H9 (cell line): ENCODE measurements around the gene CD58. TPM values are rescaled to one million over a fixed set of nuclear protein-coding genes. Genes with fewer than 3 reads are reported as not detected.
"Not testable (repeated sequence)": the region's sequence is repeated elsewhere in the genome, so short reads cannot be mapped to it uniquely, and the experiment has no call there.

Experiments used
- DNase-seq: peaks from one replicate; pipeline ENCODE4 v3.0.0-alpha.2; 2017
- H2AFZ ChIP-seq: one replicate; pipeline ENCODE4 v1.6.1; 2013; ENCODE audit warnings: mild to moderate bottlenecking, low read length, control low read depth, moderate library complexity
- H2AK5ac ChIP-seq: 2 replicates; pipeline ENCODE4 v1.6.1; 2013; ENCODE audit warnings: low read length, control low read depth, mixed read lengths; ENCODE audit not compliant: insufficient read length
- H2BK120ac ChIP-seq: one replicate; pipeline ENCODE4 v1.6.1; 2013; ENCODE audit warnings: low read depth, mild to moderate bottlenecking, low read length, control low read depth, inconsistent platforms; ENCODE audit not compliant: poor library complexity, severe bottlenecking
- H2BK12ac ChIP-seq: 2 replicates; pipeline ENCODE4 v1.6.1; 2013; ENCODE audit warnings: low read length, control low read depth, mixed read lengths, low read depth; ENCODE audit not compliant: insufficient read length
- H2BK15ac ChIP-seq: 2 replicates; pipeline ENCODE4 v1.6.1; 2013; ENCODE audit warnings: low read depth, low read length, control low read depth
- H2BK20ac ChIP-seq: one replicate; pipeline ENCODE4 v1.6.1; 2013; ENCODE audit warnings: low read depth, mild to moderate bottlenecking, low read length, control low read depth, inconsistent platforms; ENCODE audit not compliant: poor library complexity, severe bottlenecking
- H2BK5ac ChIP-seq: 2 replicates; pipeline ENCODE4 v1.6.1; 2013; ENCODE audit warnings: low read length, control low read depth, mixed read lengths; ENCODE audit not compliant: insufficient read length
- H3K14ac ChIP-seq: 2 replicates; pipeline ENCODE4 v1.6.1; 2013; ENCODE audit warnings: low read length, control low read depth; ENCODE audit not compliant: insufficient read depth
- H3K18ac ChIP-seq: 2 replicates; pipeline ENCODE4 v1.6.1; 2013; ENCODE audit warnings: low read depth, mild to moderate bottlenecking, mixed read lengths, low read length, control low read depth; ENCODE audit not compliant: insufficient read length
- H3K23ac ChIP-seq: 2 replicates; pipeline ENCODE4 v1.6.1; 2013; ENCODE audit warnings: low read length, control low read depth, mixed read lengths, low read depth; ENCODE audit not compliant: insufficient read length
- H3K23me2 ChIP-seq: 2 replicates; pipeline ENCODE4 v1.6.1; 2013; ENCODE audit warnings: low read depth, mild to moderate bottlenecking, mixed read lengths, low read length, control low read depth; ENCODE audit not compliant: insufficient read length, poor library complexity, severe bottlenecking
- H3K27ac ChIP-seq: 2 replicates; pipeline ENCODE4 v1.5.1; 2013; ENCODE audit warnings: low read length, control low read depth, mixed read lengths, low read depth; ENCODE audit not compliant: insufficient read length
- H3K27me3 ChIP-seq: 2 replicates; pipeline ENCODE4 v1.6.1; 2013; ENCODE audit warnings: low read length, control low read depth, inconsistent platforms; ENCODE audit not compliant: insufficient read depth
- H3K4ac ChIP-seq: 2 replicates; pipeline ENCODE4 v1.6.1; 2013; ENCODE audit warnings: low read depth, mild to moderate bottlenecking, control low read depth, inconsistent platforms, low read length, moderate library complexity
- H3K4me1 ChIP-seq: 2 replicates; pipeline ENCODE4 v1.6.1; 2013; ENCODE audit warnings: low read length, control low read depth, inconsistent platforms; ENCODE audit not compliant: insufficient read depth
- H3K4me2 ChIP-seq: 2 replicates; pipeline ENCODE4 v1.6.1; 2013; ENCODE audit warnings: low read length, control low read depth, mixed read lengths; ENCODE audit not compliant: insufficient read length, insufficient read depth
- H3K56ac ChIP-seq: 2 replicates; pipeline ENCODE4 v1.6.1; 2013; ENCODE audit warnings: low read depth, mild to moderate bottlenecking, mixed read lengths, low read length, control low read depth; ENCODE audit not compliant: insufficient read length
- H3K79me1 ChIP-seq: 2 replicates; pipeline ENCODE4 v1.6.1; 2013; ENCODE audit warnings: low read depth, mild to moderate bottlenecking, moderate library complexity, low read length, control low read depth, inconsistent platforms; ENCODE audit not compliant: insufficient read depth, poor library complexity, severe bottlenecking
- H3K79me2 ChIP-seq: 2 replicates; pipeline ENCODE4 v1.6.1; 2013; ENCODE audit warnings: low read length, control low read depth, inconsistent platforms; ENCODE audit not compliant: insufficient read depth
- H3K9ac ChIP-seq: 2 replicates; pipeline ENCODE4 v1.6.1; 2013; ENCODE audit warnings: low read length, control low read depth, mixed read lengths; ENCODE audit not compliant: insufficient read length; ENCODE audit errors: extremely low read depth
- H3K9me3 ChIP-seq: one replicate; pipeline ENCODE4 v1.6.1; 2013; ENCODE audit warnings: low read depth, low read length, inconsistent platforms; ENCODE audit not compliant: control insufficient read depth
- H3T11ph ChIP-seq: one replicate; pipeline ENCODE4 v1.6.1; 2013; ENCODE audit warnings: mild to moderate bottlenecking, low read length, control low read depth, inconsistent platforms
- H4K20me1 ChIP-seq: one replicate; pipeline ENCODE4 v1.6.1; 2013; ENCODE audit not compliant: control insufficient read depth, insufficient read length, insufficient read depth
- H4K5ac ChIP-seq: 2 replicates; pipeline ENCODE4 v1.6.1; 2013; ENCODE audit warnings: low read depth, mild to moderate bottlenecking, mixed read lengths, low read length, control low read depth; ENCODE audit not compliant: insufficient read length
- H4K8ac ChIP-seq: replicated peaks from 2 replicates; pipeline ENCODE4 v1.6.1; 2013; ENCODE audit warnings: low read length, control low read depth, mixed read lengths, low read depth; ENCODE audit not compliant: insufficient read length
- H4K91ac ChIP-seq: 2 replicates; pipeline ENCODE4 v1.6.1; 2013; ENCODE audit warnings: low read depth, mild to moderate bottlenecking, moderate library complexity, mixed read lengths, low read length, control low read depth; ENCODE audit not compliant: insufficient read length
- H3K27ac Mint-ChIP-seq, 3 experiments: 2 replicates in 2 of 3; 3 replicates in 1 of 3; pipeline ENCODE4 v1.8.0; 2020 to 2021; ENCODE audit warnings: mixed read lengths in 3 of 3, mild to moderate bottlenecking in 1 of 3, moderate library complexity in 1 of 3
- H3K27me3 Mint-ChIP-seq: 2 replicates; pipeline ENCODE4 v1.8.0; 2021; ENCODE audit warnings: low read depth, mild to moderate bottlenecking, moderate library complexity, mixed read lengths
- H3K36me3 Mint-ChIP-seq, 3 experiments: 2 replicates in 2 of 3; 3 replicates in 1 of 3; pipeline ENCODE4 v1.8.0; 2020 to 2021; ENCODE audit warnings: low read depth in 3 of 3, mixed read lengths in 3 of 3; ENCODE audit not compliant: insufficient read depth in 1 of 3
- H3K4me1 Mint-ChIP-seq, 2 experiments: 2 replicates each; pipeline ENCODE4 v1.8.0; 2020; ENCODE audit warnings: mixed read lengths in 2 of 2
- H3K4me3 Mint-ChIP-seq, 2 experiments: 2 replicates in 1 of 2; 3 replicates in 1 of 2; pipeline ENCODE4 v1.8.0; 2020 to 2021; ENCODE audit warnings: mild to moderate bottlenecking in 2 of 2, mixed read lengths in 2 of 2, moderate library complexity in 1 of 2
- H3K9me3 Mint-ChIP-seq, 2 experiments: 2 replicates in 1 of 2; 3 replicates in 1 of 2; pipeline ENCODE4 v1.8.0; 2020; ENCODE audit warnings: mild to moderate bottlenecking in 2 of 2, mixed read lengths in 2 of 2, moderate library complexity in 1 of 2
- WGBS: extraction: QIAGEN DNeasy Blood & Tissue Kit; methylation state at CpG from one replicate; pipeline ENCODE4 v1.1.7; 2013; ENCODE audit warnings: missing lambda C conversion rate, low lambda C conversion rate, mixed read lengths; ENCODE audit not compliant: insufficient read length; ENCODE audit errors: extremely low coverage; 5-methylcytosine and 5-hydroxymethylcytosine counted together
- total RNA-seq: library from RNA; stranded (reverse); gene quantifications from 2 replicates; pipeline ENCODE4 v1.2.1, GENCODE V29; 2021
- TF ChIP-seq, protein P1 (sequence below): fragments of 200-600 bp; sonication (generic); conservative IDR thresholded peaks from 3 replicates; pipeline ENCODE4 v1.8.0; 2021; ENCODE audit warnings: antibody characterized with exemption, mild to moderate bottlenecking

Gene CD58
- total RNA-seq, 1 experiment from 2014 or later: 4.3 TPM

DNA sequence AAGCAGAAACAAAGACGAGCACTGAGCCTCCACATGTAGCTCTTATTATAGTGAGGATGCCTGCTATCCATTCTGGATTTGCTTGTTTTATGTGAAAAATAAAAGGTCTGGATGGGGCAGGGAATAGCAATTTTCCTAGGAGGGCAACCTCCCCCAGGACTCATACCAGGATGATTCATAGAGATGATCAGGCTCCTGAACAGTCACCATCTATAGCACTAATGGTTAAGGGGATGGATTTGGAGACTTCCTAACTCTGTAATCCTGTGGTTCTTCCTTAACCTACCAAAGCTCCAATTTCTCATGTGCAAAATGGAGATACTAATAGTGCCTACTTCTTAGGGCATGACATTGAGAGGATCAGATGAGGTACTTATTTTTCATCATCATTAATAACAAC is 34.5 kb upstream of the CD58 start:
- Histone ChIP-seq H3K4ac (no peak overlapping the region), H4K91ac (no peak overlapping the region), H2BK15ac (no peak overlapping the region), H4K5ac (no peak overlapping the region), H3K4me2 (no peak overlapping the region), H4K20me1 (no peaks in the 10 kb centered on the region), H3K27ac (no peak overlapping the region), H2AFZ (no peak overlapping the region), H3K9me3 (no peaks in the 10 kb centered on the region), H3K56ac (no peak overlapping the region), H2BK5ac (no peak overlapping the region), H2BK12ac (no peak overlapping the region), H2AK5ac (no peak overlapping the region), H3T11ph (no peak overlapping the region), H3K27me3 (no peaks in the 10 kb centered on the region), H3K23me2 (no peaks in the 10 kb centered on the region), H3K9ac (no peak overlapping the region), H3K14ac (no peak overlapping the region), H3K18ac (no peak overlapping the region), H3K4me1 (no peaks in the 10 kb centered on the region; the same call in 1 of the 2 replicates), H2BK120ac (no peak overlapping the region), H3K79me2 (no peaks in the 10 kb centered on the region), H3K23ac (no peak overlapping the region), H3K79me1 (no peaks in the 10 kb centered on the region), H4K8ac (no peak overlapping the region), H2BK20ac (no peak overlapping the region)
- H3K27ac Mint-ChIP-seq: no peak overlapping the region; a peak in 2 of 7 replicates
- no peak for DNase-seq
- H3K27me3 Mint-ChIP-seq: no peaks in the 10 kb centered on the region
- no peaks in the 10 kb centered on the region for H3K9me3 Mint-ChIP-seq
- no CpG with 5 or more reads among the region's 1 CpG for WGBS
- H3K4me3 Mint-ChIP-seq: no peak overlapping the region
- peaks cover 1 to 4% (median 3%) of the 10 kb centered on the region in 3 experiments; a peak in 5 of 7 replicates for H3K36me3 Mint-ChIP-seq
- TF ChIP-seq, protein P1, sequence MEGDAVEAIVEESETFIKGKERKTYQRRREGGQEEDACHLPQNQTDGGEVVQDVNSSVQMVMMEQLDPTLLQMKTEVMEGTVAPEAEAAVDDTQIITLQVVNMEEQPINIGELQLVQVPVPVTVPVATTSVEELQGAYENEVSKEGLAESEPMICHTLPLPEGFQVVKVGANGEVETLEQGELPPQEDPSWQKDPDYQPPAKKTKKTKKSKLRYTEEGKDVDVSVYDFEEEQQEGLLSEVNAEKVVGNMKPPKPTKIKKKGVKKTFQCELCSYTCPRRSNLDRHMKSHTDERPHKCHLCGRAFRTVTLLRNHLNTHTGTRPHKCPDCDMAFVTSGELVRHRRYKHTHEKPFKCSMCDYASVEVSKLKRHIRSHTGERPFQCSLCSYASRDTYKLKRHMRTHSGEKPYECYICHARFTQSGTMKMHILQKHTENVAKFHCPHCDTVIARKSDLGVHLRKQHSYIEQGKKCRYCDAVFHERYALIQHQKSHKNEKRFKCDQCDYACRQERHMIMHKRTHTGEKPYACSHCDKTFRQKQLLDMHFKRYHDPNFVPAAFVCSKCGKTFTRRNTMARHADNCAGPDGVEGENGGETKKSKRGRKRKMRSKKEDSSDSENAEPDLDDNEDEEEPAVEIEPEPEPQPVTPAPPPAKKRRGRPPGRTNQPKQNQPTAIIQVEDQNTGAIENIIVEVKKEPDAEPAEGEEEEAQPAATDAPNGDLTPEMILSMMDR: no peak
- peaks cover 33 to 50% of the 10 kb centered on the region in 2 experiments for H3K4me1 Mint-ChIP-seq

GRCh38 chr1:116604408-116604807 is 33.6 kb upstream of the CD58 start:
- DNase-seq, H3K4me2 ChIP-seq, H4K20me1 ChIP-seq, H3K4me3 Mint-ChIP-seq, H3K14ac ChIP-seq, H4K8ac ChIP-seq, H3K56ac ChIP-seq, H3K23ac ChIP-seq, H3K9me3 Mint-ChIP-seq, H2BK12ac ChIP-seq, H3K27me3 ChIP-seq, H3K79me2 ChIP-seq, H2AK5ac ChIP-seq, H3K4ac ChIP-seq, H3K79me1 ChIP-seq, H3K9ac ChIP-seq, H3T11ph ChIP-seq, H3K23me2 ChIP-seq, H4K5ac ChIP-seq, H2BK20ac ChIP-seq, H2BK15ac ChIP-seq, H3K4me1 ChIP-seq, H3K9me3 ChIP-seq, H2BK5ac ChIP-seq, H3K18ac ChIP-seq, H4K91ac ChIP-seq, H2BK120ac ChIP-seq, H2AFZ ChIP-seq, H3K27ac ChIP-seq, H3K27me3 Mint-ChIP-seq: not testable (repeated sequence)
- peak overlapping the region in 1 of 3 experiments; percentile 39; a peak in 1 of 7 replicates for H3K27ac Mint-ChIP-seq
- H3K36me3 Mint-ChIP-seq: peaks cover 1 to 11% (median 3%) of the 10 kb centered on the region in 3 experiments; a peak in 4 of 7 replicates
- H3K4me1 Mint-ChIP-seq: peaks cover 25 to 41% of the 10 kb centered on the region in 2 experiments
- WGBS: no CpG with 5 or more reads among the region's 6 CpGs
